Measurements from ENCODE around the gene METTL3. TPM values are rescaled to one million over a fixed set of nuclear protein-coding genes. Genes with fewer than 3 reads are reported as not detected.

Gene METTL3
- total and polyA plus RNA-seq, 2 of the 13 experiments (the other 11 are each of a cell fraction or from before 2014, with no cell fraction given), result 123 to 130 TPM

DNA sequence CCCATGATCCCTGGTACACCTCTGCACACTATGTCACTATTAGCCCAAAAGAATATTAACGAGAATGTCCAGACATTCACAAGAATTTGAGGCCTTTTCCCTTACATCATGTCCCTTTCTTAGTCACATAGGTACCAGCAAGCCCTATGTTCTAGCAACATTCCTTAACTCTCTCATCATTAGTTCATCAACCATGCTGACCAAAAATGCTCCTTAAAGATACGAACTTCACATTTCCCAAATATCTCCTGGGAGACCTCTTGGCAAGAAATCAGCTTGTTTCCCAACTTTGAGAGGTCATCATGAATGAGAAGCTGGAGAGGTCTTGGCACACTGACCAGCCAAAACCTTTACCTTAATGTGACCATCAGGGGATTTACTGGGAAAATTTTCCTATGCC lies 10.4 kb upstream of the METTL3 start (continued):
- no peak for TF ChIP-seq PCBP2 (optimal IDR thresholded peaks at IDR 0.05; ENCODE audit: low read depth, low read length, poor library complexity, severe bottlenecking)
- TF ChIP-seq, protein P1, sequence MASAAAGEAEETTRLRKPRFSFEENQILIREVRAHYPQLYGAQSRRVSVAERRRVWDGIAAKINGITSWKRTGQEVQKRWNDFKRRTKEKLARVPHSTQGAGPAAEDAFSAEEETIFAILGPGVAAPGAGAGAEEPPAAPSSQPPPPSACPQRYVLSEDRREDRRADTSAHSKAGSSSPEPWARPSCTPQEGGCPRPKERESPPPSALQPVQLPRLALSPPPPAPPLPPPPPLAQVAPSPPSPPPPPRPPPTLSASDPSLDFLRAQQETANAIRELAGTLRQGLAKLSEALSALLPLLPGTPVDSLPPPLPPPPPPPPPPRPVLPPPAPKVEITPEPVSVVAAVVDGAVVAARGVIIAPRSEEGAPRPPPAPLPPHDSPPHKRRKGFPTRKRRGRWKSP (CRISPR knock-in tag; IDR thresholded peaks at IDR 0.05), result no peak
- no peak for TF ChIP-seq ZFX (CRISPR knock-in tag; IDR thresholded peaks at IDR 0.05; ENCODE audit: low read depth)
- TF ChIP-seq, protein P2, sequence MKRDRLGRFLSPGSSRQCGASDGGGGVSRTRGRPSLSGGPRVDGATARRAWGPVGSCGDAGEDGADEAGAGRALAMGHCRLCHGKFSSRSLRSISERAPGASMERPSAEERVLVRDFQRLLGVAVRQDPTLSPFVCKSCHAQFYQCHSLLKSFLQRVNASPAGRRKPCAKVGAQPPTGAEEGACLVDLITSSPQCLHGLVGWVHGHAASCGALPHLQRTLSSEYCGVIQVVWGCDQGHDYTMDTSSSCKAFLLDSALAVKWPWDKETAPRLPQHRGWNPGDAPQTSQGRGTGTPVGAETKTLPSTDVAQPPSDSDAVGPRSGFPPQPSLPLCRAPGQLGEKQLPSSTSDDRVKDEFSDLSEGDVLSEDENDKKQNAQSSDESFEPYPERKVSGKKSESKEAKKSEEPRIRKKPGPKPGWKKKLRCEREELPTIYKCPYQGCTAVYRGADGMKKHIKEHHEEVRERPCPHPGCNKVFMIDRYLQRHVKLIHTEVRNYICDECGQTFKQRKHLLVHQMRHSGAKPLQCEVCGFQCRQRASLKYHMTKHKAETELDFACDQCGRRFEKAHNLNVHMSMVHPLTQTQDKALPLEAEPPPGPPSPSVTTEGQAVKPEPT (CRISPR knock-in tag; IDR thresholded peaks at IDR 0.05; ENCODE audit: low read depth), result no peak
- TF ChIP-seq MAFK (conservative IDR thresholded peaks at IDR 0.05 in 1 of 2, IDR thresholded peaks at IDR 0.05 in 1 of 2; ENCODE audit: low read length in 2 of 2), result no peak

DNA sequence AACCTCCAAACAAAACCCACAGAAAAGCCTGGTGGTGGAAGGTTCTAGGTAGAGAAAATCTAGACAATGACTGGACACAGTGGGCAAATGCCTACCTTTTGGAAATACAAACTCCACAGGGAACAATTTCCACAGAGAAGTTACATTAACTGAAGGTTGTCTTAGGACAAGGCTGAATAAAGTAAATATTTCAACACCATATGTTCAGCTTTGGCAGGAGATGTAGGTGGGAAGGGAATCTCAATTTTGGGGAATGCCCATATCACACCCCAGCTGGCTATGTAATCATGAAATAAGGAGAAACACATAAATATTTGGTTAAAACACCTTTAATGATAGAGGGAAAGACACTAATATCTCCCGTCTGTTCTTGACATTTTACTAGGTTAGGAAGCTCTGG lies 9.6 kb upstream of the METTL3 start:
- in situ Hi-C loops (cut with HindIII; ENCODE audit: extremely low pct_ligation_motif_present, low pct_unique_long_range_greater_than_20kb), result no loop called here
- BruUV-seq (replicated peaks), result no TSS peak
- FAIRE-seq, result no peak
- H3K4me3 ChIP-seq (replicated peaks in 1 of 3; ENCODE audit: insufficient read depth in 1 of 3, low read depth in 2 of 3, low read length in 3 of 3), result no peak overlapping the region
- no peaks in the 10 kb centered on the region for H3K79me2 ChIP-seq (ENCODE audit: insufficient read depth, low read length)
- H3K4me1 ChIP-seq (ENCODE audit: insufficient read depth, low read length), result peaks cover 17% of the 10 kb centered on the region
- no peaks in the 10 kb centered on the region for H3K27me3 ChIP-seq (ENCODE audit: control insufficient read depth in 1 of 2, insufficient read depth in 2 of 2, low read length in 2 of 2)
- H3K36me3 ChIP-seq (replicated peaks in 1 of 2; ENCODE audit: control insufficient read depth in 1 of 2, insufficient read depth in 2 of 2, low read length in 2 of 2), result no peaks in the 10 kb centered on the region
- intact Hi-C loops (cut with micrococcal nuclease; ENCODE audit: unreplicated experiment), result no loop called here
- TF ChIP-seq NCOA2 (CRISPR knock-in tag; IDR thresholded peaks at IDR 0.05) (peak; percentile 18; the same call in 1 of the 2 replicates), ZNF546 (CRISPR knock-in tag; conservative IDR thresholded peaks at IDR 0.05) (no peak), SUZ12 (IDR thresholded peaks at IDR 0.05; ENCODE audit: low read depth, low read length) (no peak), RXRB (CRISPR knock-in tag; IDR thresholded peaks at IDR 0.05; ENCODE audit: borderline replicate concordance) (peak; percentile 70; the same call in 1 of the 2 replicates), SAP130 (CRISPR knock-in tag; IDR thresholded peaks at IDR 0.05; ENCODE audit: low read depth) (0 out of 2 replicates have a peak, but pooled peaks have one; percentile 17), MAFF (IDR thresholded peaks at IDR 0.05; ENCODE audit: low read depth, low read length) (no peak), CBX2 (IDR thresholded peaks at IDR 0.05; ENCODE audit: low read depth, low read length) (no peak), CBX2 (CRISPR knock-in tag; IDR thresholded peaks at IDR 0.05; ENCODE audit: low read depth) (no peak), ZNF337 (CRISPR knock-in tag; IDR thresholded peaks at IDR 0.05; ENCODE audit: borderline replicate concordance, low read depth) (no peak), ZMYM2 (CRISPR knock-in tag; IDR thresholded peaks at IDR 0.05) (no peak)
- TF ChIP-seq, protein P3, sequence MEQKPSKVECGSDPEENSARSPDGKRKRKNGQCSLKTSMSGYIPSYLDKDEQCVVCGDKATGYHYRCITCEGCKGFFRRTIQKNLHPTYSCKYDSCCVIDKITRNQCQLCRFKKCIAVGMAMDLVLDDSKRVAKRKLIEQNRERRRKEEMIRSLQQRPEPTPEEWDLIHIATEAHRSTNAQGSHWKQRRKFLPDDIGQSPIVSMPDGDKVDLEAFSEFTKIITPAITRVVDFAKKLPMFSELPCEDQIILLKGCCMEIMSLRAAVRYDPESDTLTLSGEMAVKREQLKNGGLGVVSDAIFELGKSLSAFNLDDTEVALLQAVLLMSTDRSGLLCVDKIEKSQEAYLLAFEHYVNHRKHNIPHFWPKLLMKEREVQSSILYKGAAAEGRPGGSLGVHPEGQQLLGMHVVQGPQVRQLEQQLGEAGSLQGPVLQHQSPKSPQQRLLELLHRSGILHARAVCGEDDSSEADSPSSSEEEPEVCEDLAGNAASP (CRISPR knock-in tag; IDR thresholded peaks at IDR 0.05; ENCODE audit: borderline replicate concordance), result peak; percentile 96
- TF ChIP-seq, protein P4, sequence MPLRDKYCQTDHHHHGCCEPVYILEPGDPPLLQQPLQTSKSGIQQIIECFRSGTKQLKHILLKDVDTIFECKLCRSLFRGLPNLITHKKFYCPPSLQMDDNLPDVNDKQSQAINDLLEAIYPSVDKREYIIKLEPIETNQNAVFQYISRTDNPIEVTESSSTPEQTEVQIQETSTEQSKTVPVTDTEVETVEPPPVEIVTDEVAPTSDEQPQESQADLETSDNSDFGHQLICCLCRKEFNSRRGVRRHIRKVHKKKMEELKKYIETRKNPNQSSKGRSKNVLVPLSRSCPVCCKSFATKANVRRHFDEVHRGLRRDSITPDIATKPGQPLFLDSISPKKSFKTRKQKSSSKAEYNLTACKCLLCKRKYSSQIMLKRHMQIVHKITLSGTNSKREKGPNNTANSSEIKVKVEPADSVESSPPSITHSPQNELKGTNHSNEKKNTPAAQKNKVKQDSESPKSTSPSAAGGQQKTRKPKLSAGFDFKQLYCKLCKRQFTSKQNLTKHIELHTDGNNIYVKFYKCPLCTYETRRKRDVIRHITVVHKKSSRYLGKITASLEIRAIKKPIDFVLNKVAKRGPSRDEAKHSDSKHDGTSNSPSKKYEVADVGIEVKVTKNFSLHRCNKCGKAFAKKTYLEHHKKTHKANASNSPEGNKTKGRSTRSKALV (CRISPR knock-in tag; IDR thresholded peaks at IDR 0.05), result 0 out of 2 replicates have a peak, but pooled peaks have one; percentile 38
- no peak overlapping the region for H3K9ac ChIP-seq (ENCODE audit: insufficient read depth, low read depth, low read length)
- H2AFZ ChIP-seq (ENCODE audit: low read length), result no peak overlapping the region
- no peak overlapping the region for H3K4me2 ChIP-seq (ENCODE audit: low read depth, low read length)
- peak overlapping the region; percentile 3 for H3K27ac ChIP-seq (ENCODE audit: extremely low read length, insufficient read depth, low read length)
- POLR2A ChIA-PET, result interaction anchor here (10.8 kb wide), 1 partner anchor 8 kb away, joined by 173 read pairs; the partner anchor contains the start of gene METTL3
- H3K9me3 ChIP-seq (ENCODE audit: low read length), result no peaks in the 10 kb centered on the region
- CTCF ChIA-PET (ENCODE audit: low intra/inter-chr PET ratio, low total read pairs), result no interaction called here
- H4K20me1 ChIP-seq (ENCODE audit: insufficient read depth, low read length), result no peaks in the 10 kb centered on the region
- no peak for DNase-seq (ENCODE audit: low spot score)
- no peak for ATAC-seq
- WGBS (ENCODE audit: low lambda C conversion rate), result 81% methylated on average over 1 of the region's 1 CpG
